H1 (cell line): ENCODE measurements around the gene CACNA1A. TPM values are rescaled to one million over a fixed set of nuclear protein-coding genes. Genes with fewer than 3 reads are reported as not detected.

Experiments used
- POLR2AphosphoS5 ChIP-seq: IDR thresholded peaks from 2 replicates; pipeline ENCODE4 v1.6.1; 2011; ENCODE audit warnings: low read depth, low read length
- SP1 ChIP-seq: IDR thresholded peaks from 2 replicates; pipeline ENCODE4 v1.6.1; 2011; ENCODE audit warnings: low read depth, low read length
- SUZ12 ChIP-seq: fragments of 200-600 bp; sonication (generic); IDR thresholded peaks from 2 replicates; pipeline ENCODE4 v1.6.1; 2012; ENCODE audit warnings: mild to moderate bottlenecking, inconsistent platforms, low read length, moderate library complexity, mixed read lengths
- polyA plus RNA-seq, 7 experiments: library from polyadenylated mRNA; depleted of rRNA in 3 of 7; stranded (reverse) in 5 of 7; unstranded in 2 of 7; fragments of >200 nt in 5 of 7; fragments of 200-250 nt in 2 of 7; gene quantifications; 1 replicate in 5 of 7; 2 replicates in 1 of 7; 4 replicates in 1 of 7; pipeline versions ENCODE4 v1.2.1 to v1.2.3, GENCODE V29; 2011 to 2013; ENCODE audit warnings: missing spikeins in 2 of 7, mixed read lengths in 2 of 7
- total RNA-seq: library from RNA; stranded (reverse); fragmentation: NEBNext Ultra II Directional; extraction: Animal tissue kit (Norgen Biotek cat#: 25700); gene quantifications from 2 replicates; pipeline ENCODE4 v1.2.1, GENCODE V29; 2021
- TF ChIP-seq, protein P1 (sequence below), 3 experiments: IDR thresholded peaks; 1 replicate in 2 of 3; 2 replicates in 1 of 3; pipeline versions ENCODE4 v1.5.1 to v1.6.1; 2011; ENCODE audit warnings: low read length in 3 of 3, mild to moderate bottlenecking in 3 of 3, inconsistent platforms in 2 of 3, low read depth in 1 of 3, moderate library complexity in 1 of 3; ENCODE audit not compliant: insufficient read depth in 1 of 3; ENCODE audit errors: control extremely low read depth in 1 of 3

The CACNA1A gene
- total and polyA plus RNA-seq, 2 of the 8 experiments (the other 6 are each of a cell fraction or from before 2014, with no cell fraction given): 10.7 to 25.3 TPM

DNA sequence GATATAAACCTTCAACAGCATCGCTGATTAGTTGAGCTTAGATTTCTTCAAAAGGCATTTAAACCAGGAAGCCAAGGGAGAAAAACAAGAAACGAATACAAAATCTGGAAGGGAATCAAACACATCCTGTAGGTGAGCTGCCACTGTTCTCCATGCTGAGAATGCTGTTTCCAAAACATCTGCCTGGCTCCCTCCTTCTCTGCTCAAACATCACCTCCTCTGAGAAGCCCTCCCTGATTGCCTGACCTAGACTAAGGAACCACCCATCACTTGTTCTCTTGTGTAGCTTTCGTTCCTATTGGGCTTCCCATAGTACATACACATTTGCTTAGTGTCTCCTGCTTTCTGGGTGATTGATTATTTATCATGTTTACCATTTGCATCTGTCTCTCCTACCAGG lies 152.7 kb downstream of the CACNA1A start (continued):
- TF ChIP-seq POLR2AphosphoS5 (no peak), SUZ12 (no peak), SP1 (no peak)
- TF ChIP-seq, protein P1, sequence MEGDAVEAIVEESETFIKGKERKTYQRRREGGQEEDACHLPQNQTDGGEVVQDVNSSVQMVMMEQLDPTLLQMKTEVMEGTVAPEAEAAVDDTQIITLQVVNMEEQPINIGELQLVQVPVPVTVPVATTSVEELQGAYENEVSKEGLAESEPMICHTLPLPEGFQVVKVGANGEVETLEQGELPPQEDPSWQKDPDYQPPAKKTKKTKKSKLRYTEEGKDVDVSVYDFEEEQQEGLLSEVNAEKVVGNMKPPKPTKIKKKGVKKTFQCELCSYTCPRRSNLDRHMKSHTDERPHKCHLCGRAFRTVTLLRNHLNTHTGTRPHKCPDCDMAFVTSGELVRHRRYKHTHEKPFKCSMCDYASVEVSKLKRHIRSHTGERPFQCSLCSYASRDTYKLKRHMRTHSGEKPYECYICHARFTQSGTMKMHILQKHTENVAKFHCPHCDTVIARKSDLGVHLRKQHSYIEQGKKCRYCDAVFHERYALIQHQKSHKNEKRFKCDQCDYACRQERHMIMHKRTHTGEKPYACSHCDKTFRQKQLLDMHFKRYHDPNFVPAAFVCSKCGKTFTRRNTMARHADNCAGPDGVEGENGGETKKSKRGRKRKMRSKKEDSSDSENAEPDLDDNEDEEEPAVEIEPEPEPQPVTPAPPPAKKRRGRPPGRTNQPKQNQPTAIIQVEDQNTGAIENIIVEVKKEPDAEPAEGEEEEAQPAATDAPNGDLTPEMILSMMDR (IDR thresholded peaks at IDR 0.05; ENCODE audit: control extremely low read depth in 1 of 3, insufficient read depth in 1 of 3, low read depth in 1 of 3, low read length in 3 of 3): no peak
